Caco-2 (cell line): ENCODE measurements around the gene SCAMP1. TPM values are rescaled to one million over a fixed set of nuclear protein-coding genes. Genes with fewer than 3 reads are reported as not detected.

Source experiments
- BruUV-seq: library from RNA; stranded (reverse); fragments of 400-500 nt; replicated peaks from 2 replicates; lab custom pipeline; 2021; lab: Mats Ljungman, UMichigan
- CTCF ChIA-PET: fragments of 300-600 bp; sonication (Branson Sonifier 250); formaldehyde crosslinking; loops from one replicate; lab custom pipeline; 2022; ENCODE audit warnings: antibody characterized with exemption; lab: Charles Lee
- POLR2A ChIA-PET: fragments of 300-600 bp; sonication (Branson Sonifier 250); formaldehyde crosslinking; loops from one replicate; lab custom pipeline; 2022; ENCODE audit warnings: antibody characterized with exemption; lab: Charles Lee
- DNase-seq, 2 experiments: peaks; one replicate each; pipeline versions ENCODE4 v3.0.0 to v3.0.0-alpha.2; 2020 to 2022
- H3K27me3 ChIP-seq: replicated peaks from 2 replicates; pipeline ENCODE4 v1.6.0; 2011; ENCODE audit warnings: low read length; ENCODE audit not compliant: control insufficient read depth, insufficient read depth
- H3K36me3 ChIP-seq: 2 replicates; pipeline ENCODE4 v1.5.1; 2011; ENCODE audit warnings: low read length; ENCODE audit not compliant: control insufficient read depth, insufficient read depth
- H3K4me1 ChIP-seq: fragments of 250-450 bp; sonication (Bioruptor Pico); 2 replicates; pipeline ENCODE4 v1.5.1; 2020; ENCODE audit warnings: mild to moderate bottlenecking
- H3K4me3 ChIP-seq: 2 replicates; pipeline ENCODE4 v1.5.1; 2011; ENCODE audit warnings: low read depth, mild to moderate bottlenecking, control low read depth, low read length
- H3K9me3 ChIP-seq: fragments of 250-450 bp; sonication (Bioruptor Pico); 2 replicates; pipeline ENCODE4 v1.5.1; 2020; ENCODE audit warnings: mild to moderate bottlenecking, moderate library complexity
- H3K27ac Mint-ChIP-seq: one replicate; pipeline ENCODE4 v1.8.0; 2022; ENCODE audit warnings: mixed read lengths; ENCODE audit not compliant: unreplicated experiment
- H3K27me3 Mint-ChIP-seq: one replicate; pipeline ENCODE4 v1.8.0; 2022; ENCODE audit warnings: mixed read lengths; ENCODE audit not compliant: insufficient read depth, unreplicated experiment
- H3K36me3 Mint-ChIP-seq: one replicate; pipeline ENCODE4 v1.8.0; 2022; ENCODE audit warnings: mild to moderate bottlenecking, mixed read lengths; ENCODE audit not compliant: insufficient read depth, unreplicated experiment
- H3K4me1 Mint-ChIP-seq: one replicate; pipeline ENCODE4 v1.8.0; 2022; ENCODE audit warnings: low read depth, mixed read lengths; ENCODE audit not compliant: unreplicated experiment
- H3K4me3 Mint-ChIP-seq: one replicate; pipeline ENCODE4 v1.8.0; 2022; ENCODE audit warnings: mild to moderate bottlenecking, moderate library complexity, mixed read lengths; ENCODE audit not compliant: unreplicated experiment
- H3K9me3 Mint-ChIP-seq: one replicate; pipeline ENCODE4 v1.8.0; 2022; ENCODE audit warnings: mixed read lengths; ENCODE audit not compliant: unreplicated experiment
- intact Hi-C: fragments of 100-400 bp; cut with micrococcal nuclease; formaldehyde crosslinking; loops from one replicate; pipeline ENCODE4 v1.10.0; 2022; ENCODE audit not compliant: unreplicated experiment
- total RNA-seq: library from RNA; stranded (reverse); gene quantifications from 2 replicates; pipeline ENCODE4 v1.2.3, GENCODE V29; 2022
- TF ChIP-seq, protein P1 (sequence below), 2 experiments: fragments of 200-600 bp in 1 of 2; IDR thresholded peaks; 1 replicate in 1 of 2; 2 replicates in 1 of 2; pipeline versions ENCODE4 v1.5.1 to v1.8.0; 2011 to 2022; ENCODE audit warnings: antibody characterized with exemption in 1 of 2, control low read depth in 1 of 2, inconsistent platforms in 1 of 2, low read depth in 1 of 2, low read length in 1 of 2, mild to moderate bottlenecking in 1 of 2, moderate library complexity in 1 of 2; ENCODE audit not compliant: insufficient read depth in 1 of 2, severe bottlenecking in 1 of 2, unreplicated experiment in 1 of 2

The SCAMP1 gene
- total RNA-seq, 1 experiment from 2014 or later = 21.3 TPM

DNA sequence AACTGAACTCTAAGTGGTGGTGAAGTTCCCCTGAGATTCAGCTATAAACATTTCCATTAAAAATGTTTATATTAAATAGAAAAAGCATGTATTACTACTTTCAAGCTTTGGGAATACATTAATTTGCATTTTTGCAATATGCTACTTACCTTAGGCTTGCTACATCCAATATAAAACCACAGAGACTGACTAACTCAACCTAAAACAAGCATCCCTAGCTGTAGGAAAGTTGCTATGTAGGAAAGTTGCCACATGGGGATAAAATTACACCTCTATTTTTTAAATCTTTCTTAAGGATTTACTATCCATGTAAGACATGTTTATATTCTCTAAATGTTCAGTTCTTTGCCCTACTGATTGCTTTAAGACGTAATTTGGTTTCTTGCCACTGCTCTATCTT lies 12.8 kb downstream of the SCAMP1 start:
- no TSS peak for BruUV-seq
- H3K4me3 ChIP-seq = no peak overlapping the region
- no peak for DNase-seq
- H3K4me1 ChIP-seq = peaks cover 4% of the 10 kb centered on the region; the same call in 1 of the 2 replicates
- H3K36me3 ChIP-seq = no peaks in the 10 kb centered on the region
- TF ChIP-seq, protein P1, sequence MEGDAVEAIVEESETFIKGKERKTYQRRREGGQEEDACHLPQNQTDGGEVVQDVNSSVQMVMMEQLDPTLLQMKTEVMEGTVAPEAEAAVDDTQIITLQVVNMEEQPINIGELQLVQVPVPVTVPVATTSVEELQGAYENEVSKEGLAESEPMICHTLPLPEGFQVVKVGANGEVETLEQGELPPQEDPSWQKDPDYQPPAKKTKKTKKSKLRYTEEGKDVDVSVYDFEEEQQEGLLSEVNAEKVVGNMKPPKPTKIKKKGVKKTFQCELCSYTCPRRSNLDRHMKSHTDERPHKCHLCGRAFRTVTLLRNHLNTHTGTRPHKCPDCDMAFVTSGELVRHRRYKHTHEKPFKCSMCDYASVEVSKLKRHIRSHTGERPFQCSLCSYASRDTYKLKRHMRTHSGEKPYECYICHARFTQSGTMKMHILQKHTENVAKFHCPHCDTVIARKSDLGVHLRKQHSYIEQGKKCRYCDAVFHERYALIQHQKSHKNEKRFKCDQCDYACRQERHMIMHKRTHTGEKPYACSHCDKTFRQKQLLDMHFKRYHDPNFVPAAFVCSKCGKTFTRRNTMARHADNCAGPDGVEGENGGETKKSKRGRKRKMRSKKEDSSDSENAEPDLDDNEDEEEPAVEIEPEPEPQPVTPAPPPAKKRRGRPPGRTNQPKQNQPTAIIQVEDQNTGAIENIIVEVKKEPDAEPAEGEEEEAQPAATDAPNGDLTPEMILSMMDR (IDR thresholded peaks at IDR 0.05; ENCODE audit: insufficient read depth in 1 of 2, low read depth in 1 of 2, low read length in 1 of 2, severe bottlenecking in 1 of 2, unreplicated experiment in 1 of 2) = no peak
- Mint-ChIP-seq H3K36me3 (no peaks in the 10 kb centered on the region), H3K4me1 (peaks cover 6% of the 10 kb centered on the region), H3K27ac (no peak overlapping the region), H3K4me3 (no peak overlapping the region), H3K9me3 (no peaks in the 10 kb centered on the region), H3K27me3 (no peaks in the 10 kb centered on the region)
- no peaks in the 10 kb centered on the region for H3K9me3 ChIP-seq
- intact Hi-C loops = no loop called here
- ChIA-PET CTCF (interaction anchor here (0.7 kb wide), 1 partner anchor 12 kb away, joined by 3 read pairs; no protein-coding TSS in a partner anchor), POLR2A (no interaction called here)
- H3K27me3 ChIP-seq = no peaks in the 10 kb centered on the region

GRCh38 chr5:78376315-78376714 lies 15.9 kb downstream of the SCAMP1 start:
- H3K36me3 ChIP-seq = no peaks in the 10 kb centered on the region
- no peaks in the 10 kb centered on the region for H3K4me1 ChIP-seq
- TF ChIP-seq, protein P1 (IDR thresholded peaks at IDR 0.05; ENCODE audit: insufficient read depth in 1 of 2, low read depth in 1 of 2, low read length in 1 of 2, severe bottlenecking in 1 of 2, unreplicated experiment in 1 of 2) = no peak
- BruUV-seq = no TSS peak
- ChIA-PET CTCF (no interaction called here), POLR2A (interaction anchor here (0.5 kb wide), 1 partner anchor 95 kb away, joined by 12 read pairs; no protein-coding TSS in a partner anchor)
- Mint-ChIP-seq H3K4me1 (no peaks in the 10 kb centered on the region), H3K9me3 (no peaks in the 10 kb centered on the region), H3K36me3 (no peaks in the 10 kb centered on the region), H3K4me3 (no peak overlapping the region), H3K27me3 (no peaks in the 10 kb centered on the region), H3K27ac (no peak overlapping the region)
- intact Hi-C loops = no loop called here
- H3K9me3 ChIP-seq = no peaks in the 10 kb centered on the region
- H3K27me3 ChIP-seq = no peaks in the 10 kb centered on the region
- DNase-seq = no peak
- H3K4me3 ChIP-seq = no peak overlapping the region

DNA sequence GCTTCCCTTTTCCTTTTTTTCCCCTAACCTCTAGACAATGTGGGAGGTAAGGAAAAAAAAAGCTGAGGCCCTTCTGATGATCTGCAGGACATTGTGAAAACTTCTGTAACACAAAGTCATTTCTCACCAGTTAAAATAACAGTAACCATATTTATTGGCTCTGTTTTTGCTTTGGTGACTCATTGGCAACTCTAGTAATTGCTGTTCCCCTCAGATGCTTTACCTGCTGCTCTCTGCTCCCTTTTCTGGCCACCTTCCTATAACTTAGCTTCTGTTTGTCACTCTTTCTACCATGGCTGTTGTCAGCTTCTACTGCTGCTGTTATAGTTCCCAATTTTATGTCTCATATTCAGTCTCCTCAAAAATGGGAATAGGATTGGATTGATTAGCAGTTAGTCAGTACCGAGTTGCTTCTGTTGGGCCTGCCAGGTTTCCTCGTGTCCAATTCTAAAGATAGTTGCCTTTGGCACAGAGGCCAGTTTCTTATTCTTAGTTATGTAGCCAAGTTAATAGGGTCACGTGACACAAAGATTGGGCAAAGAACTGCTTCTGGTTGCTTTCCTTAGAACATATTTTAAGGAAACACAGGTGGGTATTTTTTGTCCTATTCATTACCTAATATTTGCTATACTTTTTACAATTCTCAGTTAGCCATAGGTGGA lies 16.8 kb downstream of the SCAMP1 start:
- ChIA-PET CTCF (no interaction called here), POLR2A (no interaction called here)
- H3K36me3 Mint-ChIP-seq = no peaks in the 10 kb centered on the region
- no peaks in the 10 kb centered on the region for H3K27me3 Mint-ChIP-seq
- no peak overlapping the region for H3K27ac Mint-ChIP-seq
- no peak for DNase-seq
- BruUV-seq = no TSS peak
- no peaks in the 10 kb centered on the region for H3K9me3 ChIP-seq
- H3K4me1 ChIP-seq = no peaks in the 10 kb centered on the region
- H3K4me3 ChIP-seq = no peak overlapping the region
- H3K9me3 Mint-ChIP-seq = no peaks in the 10 kb centered on the region
- no peaks in the 10 kb centered on the region for H3K4me1 Mint-ChIP-seq
- no peak overlapping the region for H3K4me3 Mint-ChIP-seq
- H3K36me3 ChIP-seq = no peaks in the 10 kb centered on the region
- no peaks in the 10 kb centered on the region for H3K27me3 ChIP-seq
- intact Hi-C loops = no loop called here
- TF ChIP-seq, protein P1 (IDR thresholded peaks at IDR 0.05; ENCODE audit: insufficient read depth in 1 of 2, low read depth in 1 of 2, low read length in 1 of 2, severe bottlenecking in 1 of 2, unreplicated experiment in 1 of 2) = no peak
